GM12873 (cell line): Measurements from ENCODE around the gene LRRC8E.

Experiments used
- TF ChIP-seq, protein P1 (sequence below): IDR thresholded peaks from 2 replicates; pipeline ENCODE4 v1.5.1; 2012; ENCODE audit warnings: low read depth, mild to moderate bottlenecking, moderate library complexity, low read length, control low read depth; ENCODE audit not compliant: insufficient read depth; ENCODE audit errors: missing control alignments

The LRRC8E gene

DNA sequence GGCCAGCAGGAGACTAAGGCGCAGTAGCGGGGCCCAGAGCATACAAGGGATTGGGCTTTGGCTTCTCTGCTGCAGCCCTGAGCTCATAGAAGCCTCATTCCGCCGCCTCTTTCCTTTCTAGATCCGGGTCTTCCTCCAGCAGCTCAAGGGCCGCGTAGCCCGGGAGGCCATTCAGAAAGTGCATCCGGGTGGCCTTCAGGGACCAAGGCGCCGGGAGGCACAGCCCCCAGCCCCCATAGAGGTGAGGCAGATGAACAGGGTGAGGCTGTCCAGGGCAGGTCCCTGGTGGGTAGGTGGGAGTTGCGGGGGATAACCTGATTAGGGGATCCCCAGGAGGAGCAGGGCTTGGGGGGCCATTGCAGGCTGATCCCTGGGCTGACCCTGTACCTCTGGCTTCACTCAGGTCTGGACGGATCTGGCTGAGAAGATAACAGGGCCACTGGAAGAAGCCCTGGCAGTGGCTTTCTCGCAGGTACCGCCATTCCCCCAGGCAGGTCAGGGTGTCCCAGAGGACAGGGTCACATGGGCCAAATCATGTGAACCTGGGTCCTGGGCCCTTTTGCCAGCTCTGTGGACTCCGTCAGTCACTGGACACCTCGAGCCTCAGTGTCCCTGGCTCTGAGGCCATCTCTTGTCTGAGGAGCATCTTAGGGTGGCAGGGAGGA is 33.1 kb downstream of the LRRC8E start:
- TF ChIP-seq, protein P1, sequence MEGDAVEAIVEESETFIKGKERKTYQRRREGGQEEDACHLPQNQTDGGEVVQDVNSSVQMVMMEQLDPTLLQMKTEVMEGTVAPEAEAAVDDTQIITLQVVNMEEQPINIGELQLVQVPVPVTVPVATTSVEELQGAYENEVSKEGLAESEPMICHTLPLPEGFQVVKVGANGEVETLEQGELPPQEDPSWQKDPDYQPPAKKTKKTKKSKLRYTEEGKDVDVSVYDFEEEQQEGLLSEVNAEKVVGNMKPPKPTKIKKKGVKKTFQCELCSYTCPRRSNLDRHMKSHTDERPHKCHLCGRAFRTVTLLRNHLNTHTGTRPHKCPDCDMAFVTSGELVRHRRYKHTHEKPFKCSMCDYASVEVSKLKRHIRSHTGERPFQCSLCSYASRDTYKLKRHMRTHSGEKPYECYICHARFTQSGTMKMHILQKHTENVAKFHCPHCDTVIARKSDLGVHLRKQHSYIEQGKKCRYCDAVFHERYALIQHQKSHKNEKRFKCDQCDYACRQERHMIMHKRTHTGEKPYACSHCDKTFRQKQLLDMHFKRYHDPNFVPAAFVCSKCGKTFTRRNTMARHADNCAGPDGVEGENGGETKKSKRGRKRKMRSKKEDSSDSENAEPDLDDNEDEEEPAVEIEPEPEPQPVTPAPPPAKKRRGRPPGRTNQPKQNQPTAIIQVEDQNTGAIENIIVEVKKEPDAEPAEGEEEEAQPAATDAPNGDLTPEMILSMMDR = no peak

DNA sequence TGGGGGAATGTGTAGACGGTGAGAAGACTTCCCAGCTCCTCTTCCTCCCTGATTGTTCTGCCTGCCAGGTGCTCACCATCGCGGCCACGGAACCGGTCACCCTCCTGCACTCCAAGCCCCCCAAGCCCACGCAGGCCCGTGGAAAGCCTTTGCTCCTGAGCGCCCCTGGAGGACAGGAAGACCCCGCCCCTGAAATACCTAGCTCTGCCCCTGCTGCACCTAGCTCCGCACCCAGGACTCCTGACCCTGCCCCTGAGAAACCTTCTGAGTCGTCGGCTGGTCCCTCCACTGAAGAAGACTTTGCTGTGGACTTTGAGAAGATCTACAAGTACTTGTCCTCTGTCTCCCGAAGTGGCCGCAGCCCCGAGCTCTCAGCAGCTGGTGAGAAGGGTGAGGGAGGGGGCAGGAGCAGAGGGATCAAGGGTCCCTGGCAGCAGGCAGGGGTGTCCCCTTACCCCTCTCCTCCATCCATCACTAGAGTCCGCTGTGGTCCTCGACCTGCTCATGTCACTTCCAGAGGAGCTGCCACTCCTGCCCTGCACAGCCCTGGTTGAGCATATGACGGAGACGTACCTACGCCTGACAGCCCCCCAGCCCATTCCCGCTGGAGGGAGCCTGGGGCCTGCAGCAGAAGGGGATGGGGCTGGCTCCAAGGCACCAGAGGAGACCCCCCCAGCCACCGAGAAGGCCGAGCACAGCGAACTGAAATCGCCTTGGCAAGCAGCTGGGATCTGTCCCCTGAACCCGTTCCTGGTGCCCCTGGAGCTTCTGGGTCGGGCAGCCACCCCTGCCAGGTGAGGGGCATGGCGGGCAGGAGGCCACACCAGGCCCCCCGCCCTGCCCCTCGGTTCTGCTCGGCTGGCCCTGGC is 33.9 kb downstream of the LRRC8E start:
- TF ChIP-seq, protein P1 = no peak

DNA sequence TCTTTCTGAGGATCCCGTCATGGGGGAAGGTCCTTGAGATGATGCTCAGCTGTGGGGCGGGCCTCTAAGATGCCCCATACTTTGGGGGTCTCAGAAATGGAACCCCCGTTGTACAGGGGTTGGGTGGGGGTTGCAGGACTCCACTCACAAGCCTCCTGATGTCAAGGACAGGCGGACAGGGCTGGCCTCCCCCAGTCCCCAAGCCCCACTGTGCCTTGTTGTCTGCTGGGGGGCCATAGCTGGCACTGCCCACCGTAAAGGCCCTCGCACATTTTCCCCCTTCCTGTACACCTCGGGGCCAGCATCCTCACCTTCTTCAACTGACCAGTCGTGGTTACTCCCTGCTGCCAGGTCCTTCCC is 34.5 kb downstream of the LRRC8E start:
- TF ChIP-seq, protein P1 = no peak

DNA sequence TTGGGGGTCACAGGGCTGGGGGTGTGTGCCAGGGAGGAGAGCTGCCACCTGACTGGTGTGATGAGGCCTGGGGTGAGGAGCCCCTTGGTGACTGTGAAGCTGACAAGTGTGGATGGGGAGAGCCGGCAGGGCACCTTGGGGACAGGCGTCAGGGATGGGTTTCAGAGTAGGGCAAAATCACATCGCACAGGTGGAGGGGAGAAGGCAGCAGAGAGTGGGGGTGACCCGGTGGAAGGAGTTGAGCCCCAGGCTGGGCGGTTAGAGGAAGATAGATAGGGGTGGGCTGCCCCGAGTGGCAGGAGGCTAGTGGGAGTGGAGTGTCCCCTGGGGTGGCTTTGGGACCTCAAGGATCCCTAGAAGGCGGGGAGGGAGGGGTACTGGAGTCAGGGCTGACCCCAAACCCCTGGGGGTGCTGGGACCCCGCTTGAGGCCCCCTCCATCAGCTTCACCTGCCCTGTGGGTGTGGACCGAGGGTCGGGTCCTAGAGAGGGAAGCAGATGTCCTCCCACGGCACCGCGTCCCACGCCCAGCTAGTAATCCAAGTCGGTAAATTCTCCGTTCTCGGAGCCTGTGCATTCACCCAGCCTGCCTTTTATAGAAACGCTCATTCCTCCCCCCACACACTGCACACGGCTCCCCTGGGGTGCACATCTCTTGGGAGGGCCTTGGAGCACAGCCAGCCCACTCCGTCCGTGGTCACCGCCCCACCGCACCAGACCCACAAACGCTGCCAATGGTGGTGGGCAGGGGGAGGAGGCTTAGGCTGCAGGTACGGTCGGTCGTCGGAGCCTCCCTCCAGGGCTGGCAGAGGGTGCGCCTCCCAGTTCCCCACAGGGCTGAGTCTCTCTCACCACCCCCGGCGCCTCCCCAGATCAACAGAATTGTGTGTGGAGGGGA is 35.2 kb downstream of the LRRC8E start:
- TF ChIP-seq, protein P1 = no peak

DNA sequence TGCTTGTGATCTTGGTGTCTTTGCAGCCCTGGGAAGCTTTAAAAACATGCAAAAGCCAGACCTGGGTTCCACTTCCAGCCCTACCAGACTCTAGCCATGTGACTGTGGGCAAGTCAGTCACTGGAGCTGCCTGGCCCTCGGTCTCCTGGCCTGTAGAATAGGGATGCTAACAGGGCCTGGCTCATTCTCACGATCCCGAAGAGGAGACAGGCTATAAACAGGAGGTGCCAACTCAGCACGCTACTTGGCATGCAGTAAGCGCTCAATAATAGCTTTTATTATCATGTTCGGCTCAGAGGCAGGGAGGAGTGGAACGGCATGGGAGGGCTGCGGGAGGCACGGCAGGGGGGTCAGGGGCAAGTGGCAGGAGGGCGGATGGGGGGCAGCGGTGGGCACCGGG is 35.9 kb downstream of the LRRC8E start:
- TF ChIP-seq, protein P1 = no peak

DNA sequence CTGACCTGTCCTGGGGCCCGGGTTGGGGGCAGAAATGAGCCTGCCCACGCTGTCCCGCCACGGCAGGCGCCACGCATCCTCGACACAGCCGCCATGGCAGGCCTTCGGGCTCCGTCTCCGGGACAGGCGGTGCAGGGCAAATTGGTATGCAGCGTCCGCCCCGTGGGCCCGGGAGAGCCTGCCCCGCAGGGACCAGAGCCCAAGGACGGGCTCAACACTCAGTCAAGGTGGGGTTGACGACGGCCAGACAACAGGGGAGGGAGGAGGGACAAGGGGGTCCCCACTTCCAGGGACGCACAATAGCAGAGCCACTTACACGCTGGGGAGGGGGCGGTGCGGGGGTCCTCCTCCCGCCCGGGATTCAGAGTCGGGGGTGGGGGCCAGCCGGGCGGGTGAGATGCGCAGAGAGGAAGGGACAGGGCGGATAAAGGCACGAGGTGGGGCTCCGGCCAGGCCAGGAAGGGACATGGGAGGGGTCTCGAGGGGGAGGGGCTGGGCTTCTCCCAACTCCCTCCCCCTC is 36.4 kb downstream of the LRRC8E start:
- TF ChIP-seq, protein P1 = no peak
